T-helper 1 cell (primary cell): ENCODE data around the gene UHRF2.
"Not testable (repeated sequence)": the region's sequence is repeated elsewhere in the genome, so short reads cannot be mapped to it uniquely, and the experiment has no call there.

Source experiments
- DNase-seq, 5 donors: peaks; one replicate each; pipeline ENCODE4 v3.0.0-alpha.2; 2012 to 2020

The UHRF2 gene

GRCh38 chr9:6495466-6495865, 82.5 kb downstream of the UHRF2 start:
- no peak for DNase-seq

- DNase-seq: no peak
Observed at GRCh38 chr9:6498982-6499381, 86.0 kb downstream of the UHRF2 start.

- no peak for DNase-seq
Observed at GRCh38 chr9:6501526-6502210, 88.7 kb downstream of the UHRF2 start.

- no peak for DNase-seq
Observed at GRCh38 chr9:6502399-6502798, 89.4 kb downstream of the UHRF2 start.

- DNase-seq: no peak
Observed at GRCh38 chr9:6506571-6506970, 93.6 kb downstream of the UHRF2 start.

GRCh38 chr9:6512085-6512657, 99.2 kb downstream of the UHRF2 start:
- no peak for DNase-seq

- DNase-seq: no peak
Observed at GRCh38 chr9:6522263-6522662, 109.3 kb downstream of the UHRF2 start.

- no peak for DNase-seq
Observed at GRCh38 chr9:6525326-6526045, 112.5 kb downstream of the UHRF2 start.

- no peak for DNase-seq
Observed at GRCh38 chr9:6535594-6535993, 122.6 kb downstream of the UHRF2 start.

- DNase-seq: no peak
Observed at GRCh38 chr9:6538666-6539071, 125.7 kb downstream of the UHRF2 start.

GRCh38 chr9:6542617-6543016, 129.6 kb downstream of the UHRF2 start:
- not testable (repeated sequence) for DNase-seq

GRCh38 chr9:6543204-6543603, 130.2 kb downstream of the UHRF2 start:
- DNase-seq: no peak

GRCh38 chr9:6545017-6545691, 132.2 kb downstream of the UHRF2 start:
- no peak for DNase-seq

GRCh38 chr9:6549106-6549800, 136.3 kb downstream of the UHRF2 start:
- DNase-seq: no peak

- no peak for DNase-seq
Observed at GRCh38 chr9:6551136-6551535, 138.1 kb downstream of the UHRF2 start.

GRCh38 chr9:6552033-6552432, 139.0 kb downstream of the UHRF2 start:
- DNase-seq: no peak

- no peak for DNase-seq
Observed at GRCh38 chr9:6552498-6553121, 139.6 kb downstream of the UHRF2 start.

GRCh38 chr9:6553866-6554265, 140.9 kb downstream of the UHRF2 start:
- no peak for DNase-seq
